Measurements from ENCODE around the gene PHF3. TPM values are rescaled to one million over a fixed set of nuclear protein-coding genes. Genes with fewer than 3 reads are reported as not detected.
A peak's percentile ranks its signal among the peaks of the same experiment; 100 is the strongest.

PHF3 gene
- 10 to 100 TPM; 49.4 to 73.1 (median 61.9) TPM for total RNA-seq

- TF ChIP-seq POLR2A (IDR thresholded peaks at IDR 0.05) (peak; percentile 44 to 73), CTCF (IDR thresholded peaks at IDR 0.05 in 4 of 5, conservative IDR thresholded peaks at IDR 0.05 in 1 of 5) (peak in 3 of 5 experiments; percentile 24 to 50 (median 29))
- Histone ChIP-seq H3K27ac (peak within 1 kb of the TSS; percentile 92 to 98 (median 96)), H3K27me3 (no peaks in the 10 kb centered on the region), H3K36me3 (no peaks in the 10 kb centered on the region), H3K4me3 (peak within 1 kb of the TSS; percentile 76 to 93 (median 83)), H3K4me1 (peaks cover 39 to 43% of the 10 kb centered on the region in 2 donors), H3K9me3 (no peaks in the 10 kb centered on the region)
- DNase-seq (peak; percentile 80 to 86), ATAC-seq (peak; percentile 84 to 85)
- intact Hi-C loops (cut with DNase I; ENCODE audit: low total_unique reads) (loop anchor here (2.0 to 5.0 kb wide), 3 partner anchors 39 to 63 kb away; partner anchors contain the start of genes LOC128125822 and PTP4A1), in situ Hi-C loops (cut with MboI; ENCODE audit: low sequenced_read_pairs in 4 of 4) (loop anchor here in 1 of 4 donors (10.0 kb wide), 1 partner anchor 61 kb away; the partner anchor contains the start of genes LOC128125822 and PTP4A1)
Measured at GRCh38 chr6:63635588-63636517, at the start of gene PHF3. Gene PHF3 (plus strand): TSS chr6:63635802. CDS start chr6:63646552, 10,750 bp downstream.

GRCh38 chr6:63589952-63590411 lies 45.6 kb upstream of the PHF3 start:
- no peaks in the 10 kb centered on the region for H3K36me3 ChIP-seq
- no peaks in the 10 kb centered on the region for H3K4me1 ChIP-seq
- in situ Hi-C loops (cut with MboI; ENCODE audit: low sequenced_read_pairs in 4 of 4) (loop anchor here in 2 of 4 donors (5.0 to 10.0 kb wide), 2 partner anchors 235 to 238 kb away; no protein-coding TSS in a partner anchor), intact Hi-C loops (cut with DNase I; ENCODE audit: low total_unique reads) (no loop called here)
- no peak for DNase-seq
- no peaks in the 10 kb centered on the region for H3K9me3 ChIP-seq
- TF ChIP-seq POLR2A (IDR thresholded peaks at IDR 0.05) (no peak), CTCF (IDR thresholded peaks at IDR 0.05 in 4 of 5, conservative IDR thresholded peaks at IDR 0.05 in 1 of 5) (no peak)
- no peak overlapping the region for H3K4me3 ChIP-seq
- no peak overlapping the region for H3K27ac ChIP-seq
- ATAC-seq, result no peak
- no peaks in the 10 kb centered on the region for H3K27me3 ChIP-seq

- Histone ChIP-seq H3K27ac (no peak overlapping the region), H3K4me3 (no peak overlapping the region), H3K9me3 (no peaks in the 10 kb centered on the region), H3K36me3 (no peaks in the 10 kb centered on the region), H3K4me1 (peaks cover 2% of the 10 kb centered on the region in 2 donors), H3K27me3 (no peaks in the 10 kb centered on the region)
- no peak for TF ChIP-seq CTCF (IDR thresholded peaks at IDR 0.05 in 4 of 5, conservative IDR thresholded peaks at IDR 0.05 in 1 of 5)
- TF ChIP-seq POLR2A (IDR thresholded peaks at IDR 0.05), result no peak
- DNase-seq (no peak), ATAC-seq (no peak)
- intact Hi-C loops (cut with DNase I; ENCODE audit: low total_unique reads), result no loop called here
- in situ Hi-C loops (cut with MboI; ENCODE audit: low sequenced_read_pairs in 4 of 4), result loop anchor here in 2 of 4 donors (5.0 to 10.0 kb wide), 2 partner anchors 238 to 241 kb away; no protein-coding TSS in a partner anchor
Measured at GRCh38 chr6:63592886-63593285, 42.7 kb upstream of the PHF3 start.

- Histone ChIP-seq H3K27ac (no peak overlapping the region), H3K36me3 (no peaks in the 10 kb centered on the region), H3K4me3 (peak overlapping the region; percentile 56 to 63 (median 62)), H3K9me3 (no peaks in the 10 kb centered on the region), H3K27me3 (no peaks in the 10 kb centered on the region), H3K4me1 (peaks cover 5% of the 10 kb centered on the region in 2 donors)
- DNase-seq, result no peak
- in situ Hi-C loops (cut with MboI; ENCODE audit: low sequenced_read_pairs in 4 of 4) (loop anchor here in 3 of 4 donors (5.0 to 10.0 kb wide), 3 partner anchors 165 to 245 kb away; no protein-coding TSS in a partner anchor), intact Hi-C loops (cut with DNase I; ENCODE audit: low total_unique reads) (loop anchor here (1.0 to 5.0 kb wide), 3 partner anchors 40 to 244 kb away; partner anchors contain the start of gene PHF3)
- no peak for ATAC-seq
- no peak for TF ChIP-seq POLR2A (IDR thresholded peaks at IDR 0.05)
Measured at GRCh38 chr6:63597141-63598048, 38.2 kb upstream of the PHF3 start.
